ENCODE results near the gene LTBP2.
"Not testable (repeated sequence)": the region's sequence is repeated elsewhere in the genome, so short reads cannot be mapped to it uniquely, and the experiment has no call there.

Gene LTBP2

DNA sequence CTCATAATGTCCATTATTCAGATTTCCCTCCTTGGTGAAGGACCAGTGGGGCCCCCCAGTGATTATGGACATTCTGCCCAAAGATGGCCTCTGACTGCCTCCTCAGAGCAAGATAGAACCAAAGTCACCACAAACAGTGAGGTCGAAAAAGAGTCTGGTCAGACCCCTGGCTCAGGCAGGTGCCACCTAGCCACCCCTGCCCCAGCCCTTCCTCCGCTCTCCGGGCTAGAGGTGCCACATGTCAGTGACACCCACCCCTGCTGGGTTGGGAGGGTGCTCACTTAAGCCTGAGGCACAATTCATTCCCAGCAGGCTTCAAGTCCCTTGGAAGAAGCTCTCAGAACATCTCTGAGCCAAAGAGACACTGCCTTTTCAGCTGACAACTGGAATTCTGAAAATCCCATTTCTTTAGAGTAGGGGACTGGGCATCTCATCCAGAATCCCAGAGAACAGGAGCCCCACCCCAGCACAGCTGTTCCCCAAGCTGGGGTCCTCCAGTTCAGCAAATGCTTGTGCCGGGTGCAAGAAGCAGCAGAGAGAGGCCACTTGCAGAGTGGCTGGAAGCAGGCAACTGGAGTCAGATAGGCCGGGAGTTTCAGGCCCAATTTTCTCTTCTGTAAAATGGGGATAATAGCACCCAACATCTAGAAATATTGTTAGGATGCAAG lies 68.1 kb downstream of the LTBP2 start:
- H3K4me3 ChIP-seq = no peak overlapping the region
- no peak overlapping the region for H3K27ac ChIP-seq

DNA sequence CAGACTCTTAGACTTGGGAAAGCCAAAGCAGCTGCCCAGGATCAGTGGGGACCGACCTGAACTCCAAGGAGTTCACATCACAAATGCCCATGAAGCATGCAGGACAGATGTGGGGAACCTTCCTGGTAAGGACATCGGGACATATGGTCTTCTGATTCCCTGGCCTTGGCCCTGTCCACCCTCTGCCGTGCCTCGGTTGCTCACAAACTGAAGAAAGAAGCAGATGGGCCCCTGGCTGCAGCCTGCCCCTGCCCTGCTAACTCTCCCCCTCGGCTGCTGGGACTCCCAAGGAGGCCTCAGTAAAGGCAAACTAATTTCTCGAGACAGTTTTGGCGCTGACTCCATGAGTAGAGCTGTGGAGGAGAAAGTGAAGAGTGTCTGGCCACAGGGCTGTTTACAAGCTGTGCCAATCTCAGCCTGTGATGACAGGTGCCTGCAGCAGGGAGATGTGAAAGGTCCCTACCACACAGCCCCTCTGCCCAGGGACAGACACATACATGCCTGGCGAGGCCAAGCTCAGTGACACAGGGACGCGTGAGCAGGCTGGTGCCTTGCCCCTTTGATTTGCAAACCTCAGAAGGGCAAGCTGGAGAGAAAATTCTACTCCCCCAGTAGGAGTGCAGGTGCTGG lies 69.9 kb downstream of the LTBP2 start:
- H3K27ac ChIP-seq = no peak overlapping the region

DNA sequence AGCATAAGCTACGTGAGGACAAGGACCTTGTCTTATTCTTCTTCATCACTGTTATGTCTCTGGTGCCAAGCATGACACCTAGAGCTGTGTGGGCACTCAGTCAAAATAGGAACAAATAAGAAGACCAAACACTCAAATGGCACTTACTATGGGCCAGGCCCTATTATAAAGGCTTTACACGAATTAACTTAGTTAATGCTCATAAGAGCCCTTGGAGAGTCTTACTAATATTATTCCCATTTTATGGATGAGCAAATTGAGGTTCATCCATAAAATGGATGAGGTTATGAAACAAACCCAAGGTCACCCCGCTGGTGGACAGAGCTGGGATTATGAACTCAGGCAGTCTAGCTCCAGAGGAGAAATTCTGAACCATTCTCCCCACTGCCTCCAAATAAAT lies 70.8 kb downstream of the LTBP2 start:
- H3K27ac ChIP-seq = no peak overlapping the region
- H3K4me3 ChIP-seq = no peak overlapping the region

More for the DNA sequence above, 69.9 kb downstream of the LTBP2 start:
- H3K4me3 ChIP-seq = no peak overlapping the region

DNA sequence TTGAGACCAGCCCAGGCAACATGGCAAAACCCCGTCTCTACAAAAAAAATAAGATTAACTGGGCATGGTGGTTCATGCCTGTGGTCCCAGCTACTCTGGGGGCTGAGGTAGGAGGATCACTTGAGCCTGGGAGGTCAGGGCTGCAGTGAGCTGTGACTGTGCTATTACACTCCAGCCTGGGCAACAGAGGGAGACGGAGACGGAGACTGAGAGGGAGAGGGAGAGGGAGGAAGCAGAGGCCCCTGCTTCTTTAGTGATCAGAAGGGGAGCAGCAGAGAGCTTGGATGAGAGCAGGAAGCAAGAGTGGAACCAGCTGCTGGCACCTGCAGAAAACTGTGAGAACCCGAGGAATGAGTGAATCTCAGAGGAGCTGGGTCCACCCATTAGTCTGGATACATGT lies 72.5 kb downstream of the LTBP2 start:
- H3K27ac ChIP-seq = no peak overlapping the region
- H3K4me3 ChIP-seq = no peak overlapping the region

- no peak overlapping the region for H3K4me3 ChIP-seq
- H3K27ac ChIP-seq = peak overlapping the region in 1 of 21 experiments; percentile 16
Measured at GRCh38 chr14:74538411-74539391, 73.3 kb downstream of the LTBP2 start.

DNA sequence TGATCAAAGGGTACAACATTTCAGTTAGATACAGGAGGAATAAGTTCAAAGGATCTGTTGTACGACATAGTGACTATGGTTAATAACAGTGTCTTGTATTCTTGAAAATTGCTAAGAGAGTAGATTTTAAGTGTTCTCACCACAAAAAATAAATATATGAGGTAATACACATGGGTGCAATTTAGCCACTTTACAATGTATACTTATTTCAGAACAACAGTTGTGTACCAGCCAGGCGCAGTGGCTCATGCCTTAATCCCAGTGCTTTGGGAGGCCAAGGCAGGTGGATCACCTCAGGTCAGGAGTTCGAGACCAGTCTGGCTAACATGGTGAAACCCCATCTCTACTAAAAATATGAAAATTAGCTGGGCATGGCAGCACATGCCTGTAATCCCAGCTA lies 75.7 kb downstream of the LTBP2 start:
- H3K27ac ChIP-seq, H3K4me3 ChIP-seq: not testable (repeated sequence)

DNA sequence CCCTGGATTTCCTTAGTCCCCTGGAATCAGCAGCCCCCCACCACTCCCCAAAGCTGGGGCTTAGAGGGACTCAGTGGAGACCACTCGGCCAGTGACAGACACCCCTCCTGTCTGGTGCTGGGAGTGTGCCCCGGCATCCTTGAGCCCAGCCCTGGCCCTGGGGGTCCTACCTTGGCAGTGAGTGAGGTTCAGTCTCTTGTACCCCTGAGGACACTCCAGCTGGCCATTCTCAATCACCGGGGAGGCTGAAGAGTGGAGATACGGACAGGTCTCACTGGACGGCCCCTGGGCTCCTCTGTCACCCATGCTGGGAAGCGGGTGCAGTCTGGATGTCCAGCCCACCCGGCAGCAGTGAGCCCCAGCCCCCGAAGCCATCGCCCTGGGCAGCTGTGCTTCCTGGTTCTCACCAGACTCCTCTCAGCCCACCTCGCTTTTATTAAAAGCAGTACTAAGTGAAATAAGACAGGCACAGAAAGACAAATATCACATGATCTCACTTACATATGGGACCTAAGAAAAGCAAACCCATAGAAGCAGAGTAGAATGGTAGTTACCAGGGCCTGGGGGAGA lies 76.2 kb downstream of the LTBP2 start:
- Histone ChIP-seq H3K4me3 (no peak overlapping the region), H3K27ac (no peak overlapping the region)

GRCh38 chr14:74533576-74533975 lies 78.5 kb downstream of the LTBP2 start:
- Histone ChIP-seq H3K27ac (no peak overlapping the region), H3K4me3 (no peak overlapping the region)

DNA sequence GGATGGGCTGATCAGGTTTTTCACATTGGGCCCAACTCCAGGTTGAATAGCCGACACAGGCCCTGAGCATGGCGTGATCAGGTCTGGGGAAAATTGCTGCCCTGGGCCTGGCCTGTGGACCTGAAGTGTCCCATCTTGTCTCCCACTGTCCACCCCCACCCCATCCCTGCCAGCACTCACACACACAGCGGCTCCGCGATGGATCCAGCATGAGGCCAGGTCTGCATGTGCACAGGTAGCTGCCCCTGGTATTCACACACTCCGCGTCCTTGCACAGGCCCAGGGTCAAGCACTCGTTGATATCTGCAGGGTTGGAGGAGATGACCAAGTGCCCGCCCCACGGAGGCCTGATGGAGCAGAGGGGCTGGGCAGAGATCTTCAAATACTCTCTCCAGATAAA lies 79.8 kb downstream of the LTBP2 start:
- H3K27ac ChIP-seq = no peak overlapping the region
- no peak overlapping the region for H3K4me3 ChIP-seq

DNA sequence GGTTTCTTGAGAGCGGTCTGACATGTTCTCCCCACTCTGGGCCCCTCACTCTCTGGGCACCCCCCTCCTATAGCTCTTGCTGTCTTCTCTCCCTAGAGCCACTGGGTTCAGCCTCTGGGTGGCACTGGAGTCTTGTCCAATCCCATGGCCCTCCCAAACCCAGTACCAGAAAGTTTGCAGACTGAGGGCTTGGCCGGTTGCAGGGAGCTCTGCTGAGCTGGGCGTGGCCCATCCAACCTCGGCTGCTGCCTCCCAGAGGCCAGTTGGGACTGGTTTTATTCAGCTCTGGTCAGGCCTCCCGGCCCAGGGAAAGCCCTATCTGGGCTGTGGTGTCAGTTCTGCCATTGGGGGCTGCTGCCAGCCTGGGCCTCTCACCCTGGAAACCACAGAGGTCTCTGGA lies 80.6 kb downstream of the LTBP2 start:
- Histone ChIP-seq H3K4me3 (no peak overlapping the region), H3K27ac (no peak overlapping the region)

DNA sequence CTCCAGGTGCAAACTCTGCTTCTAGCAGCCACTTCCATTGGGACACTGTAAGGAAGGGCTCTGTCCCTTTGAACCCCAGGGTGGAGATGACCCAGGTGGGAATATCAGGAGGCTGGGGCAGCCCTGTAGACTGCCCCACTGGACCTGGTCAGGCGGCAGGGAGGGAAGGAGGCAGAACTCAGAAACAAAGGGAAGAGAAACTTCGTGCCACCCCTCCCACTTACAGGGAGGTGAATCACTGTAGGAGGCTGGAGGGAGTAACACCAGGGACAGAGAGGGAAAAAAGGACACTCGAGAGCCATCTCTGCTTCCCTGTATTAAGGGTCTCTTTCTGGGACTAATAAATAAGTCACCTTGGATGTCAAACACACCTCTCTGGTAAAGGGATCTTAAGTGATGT lies 81.0 kb downstream of the LTBP2 start:
- H3K27ac ChIP-seq = no peak overlapping the region
- no peak overlapping the region for H3K4me3 ChIP-seq

- H3K27ac ChIP-seq = no peak overlapping the region
Measured at GRCh38 chr14:74528886-74529285, 83.2 kb downstream of the LTBP2 start.

GRCh38 chr14:74528406-74528805 lies 83.6 kb downstream of the LTBP2 start:
- no peak overlapping the region for H3K27ac ChIP-seq
- H3K4me3 ChIP-seq = no peak overlapping the region

More at GRCh38 chr14:74528886-74529285, 83.2 kb downstream of the LTBP2 start:
- no peak overlapping the region for H3K4me3 ChIP-seq

DNA sequence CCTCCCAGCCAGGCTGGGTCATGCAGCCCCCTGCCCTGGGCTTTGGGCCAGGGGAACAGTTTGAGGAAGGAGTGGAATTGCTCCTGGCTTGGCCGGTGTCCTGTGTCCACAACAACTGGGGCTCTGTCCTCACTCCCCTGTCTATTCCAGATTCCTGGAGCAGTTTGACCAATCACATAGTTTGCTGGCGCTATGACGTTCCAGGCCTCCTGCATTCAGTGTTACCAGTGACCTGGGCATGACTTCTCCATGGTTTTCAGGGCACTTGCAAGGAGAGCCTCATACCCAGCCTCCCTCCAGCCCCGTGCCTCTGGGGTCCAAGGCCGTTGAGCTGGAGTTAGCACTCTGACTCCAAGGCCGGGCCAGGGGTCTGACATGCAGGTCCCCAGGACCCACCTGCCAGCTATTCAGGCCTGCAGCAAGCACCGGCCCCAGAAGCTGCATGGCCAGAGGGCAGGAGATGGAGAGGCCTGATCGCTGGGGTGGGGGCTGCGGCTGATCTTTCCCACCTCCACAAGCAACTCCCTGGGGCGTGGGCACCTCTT lies 84.2 kb downstream of the LTBP2 start:
- Histone ChIP-seq H3K4me3 (no peak overlapping the region), H3K27ac (no peak overlapping the region)

DNA sequence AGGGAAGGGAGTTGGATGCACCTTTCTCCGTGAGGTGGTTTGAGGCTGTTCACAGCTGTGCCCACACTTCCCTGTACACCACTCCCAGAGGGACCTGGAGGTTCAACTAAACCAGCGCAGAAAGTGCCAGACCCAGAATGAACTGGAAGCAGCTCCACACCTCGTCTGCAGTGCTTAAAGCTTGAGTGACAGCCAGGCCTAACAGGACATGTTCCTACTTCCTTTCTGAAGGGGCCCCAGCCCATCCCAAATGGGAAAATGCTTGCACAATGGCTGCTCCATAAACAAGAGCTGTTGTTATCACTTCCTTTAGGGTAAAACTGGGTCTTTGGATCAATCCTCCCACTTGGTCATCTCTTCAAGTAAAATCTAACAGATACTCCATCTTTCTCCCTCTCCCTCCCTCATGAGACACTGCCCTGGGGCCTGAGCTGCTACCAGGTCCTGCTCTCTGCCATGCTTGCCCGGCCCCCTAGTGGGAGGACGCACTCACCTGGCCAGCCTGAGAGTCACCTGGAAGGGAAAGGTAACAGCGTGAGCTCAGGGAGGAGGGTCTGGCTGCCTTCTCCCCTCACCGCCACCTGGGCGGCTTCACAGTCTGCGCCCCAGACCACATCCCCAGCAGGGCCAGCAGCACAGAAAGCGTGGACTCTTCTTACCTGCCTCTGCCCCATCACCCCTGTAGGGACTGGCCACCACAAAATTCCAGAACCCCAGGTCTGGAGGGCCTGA lies 85.0 kb downstream of the LTBP2 start:
- no peak overlapping the region for H3K4me3 ChIP-seq
- no peak overlapping the region for H3K27ac ChIP-seq

- H3K27ac ChIP-seq = no peak overlapping the region
- no peak overlapping the region for H3K4me3 ChIP-seq
Measured at GRCh38 chr14:74525361-74525851, 86.6 kb downstream of the LTBP2 start.

GRCh38 chr14:74524812-74525135 lies 87.3 kb downstream of the LTBP2 start:
- Histone ChIP-seq H3K27ac (peak overlapping the region in 1 of 21 experiments; percentile 6), H3K4me3 (no peak overlapping the region)

- Histone ChIP-seq H3K27ac (peak overlapping the region in 1 of 21 experiments; percentile 6), H3K4me3 (no peak overlapping the region)
Measured at GRCh38 chr14:74524076-74524811, 87.8 kb downstream of the LTBP2 start.

- no peak overlapping the region for H3K27ac ChIP-seq
- no peak overlapping the region for H3K4me3 ChIP-seq
Measured at GRCh38 chr14:74522740-74523139, 89.3 kb downstream of the LTBP2 start.

All from skin epidermis (tissue), 12 donors.